GM21367 (cell line): ENCODE data around the gene ZNF814.
"Not testable (repeated sequence)": the region's sequence is repeated elsewhere in the genome, so short reads cannot be mapped to it uniquely, and the experiment has no call there.

Experiments used
- ATAC-seq: cut with Tn5 transposase; IDR thresholded peaks from one replicate; pipeline ENCODE4 v1.9.1; 2021; ENCODE audit not compliant: unreplicated experiment

ZNF814 gene

GRCh38 chr19:57819475-57820148 lies 69.2 kb downstream of the ZNF814 start:
- peak; percentile 72 for ATAC-seq

GRCh38 chr19:57818378-57818777 lies 70.5 kb downstream of the ZNF814 start:
- no peak for ATAC-seq

- no peak for ATAC-seq
These were observed 70.9 kb downstream of the ZNF814 start for GRCh38 chr19:57817976-57818375.

GRCh38 chr19:57816652-57817051 lies 72.2 kb downstream of the ZNF814 start:
- no peak for ATAC-seq

GRCh38 chr19:57815247-57816075 lies 73.4 kb downstream of the ZNF814 start:
- ATAC-seq, result no peak

GRCh38 chr19:57814505-57815246 lies 74.2 kb downstream of the ZNF814 start, which contains the start of gene ZNF552:
Gene ZNF552, minus strand, starts transcription at chr19:57814913. Its CDS starts 170 bp downstream, at chr19:57814743.
- peak; percentile 52 for ATAC-seq

GRCh38 chr19:57813919-57814504 lies 74.8 kb downstream of the ZNF814 start:
- ATAC-seq, result no peak

- ATAC-seq, result not testable (repeated sequence)
These were observed 75.6 kb downstream of the ZNF814 start for GRCh38 chr19:57812975-57813820.

- peak; percentile 38 for ATAC-seq
These were observed 76.6 kb downstream of the ZNF814 start for GRCh38 chr19:57812226-57812625.

GRCh38 chr19:57810410-57811295 lies 78.2 kb downstream of the ZNF814 start:
- not testable (repeated sequence) for ATAC-seq

- no peak for ATAC-seq
These were observed 81.3 kb downstream of the ZNF814 start for GRCh38 chr19:57807541-57807940.

- ATAC-seq, result no peak
These were observed 85.1 kb downstream of the ZNF814 start for GRCh38 chr19:57803594-57804325.

- no peak for ATAC-seq
These were observed 85.6 kb downstream of the ZNF814 start for GRCh38 chr19:57803265-57803593.

- no peak for ATAC-seq
These were observed 86.6 kb downstream of the ZNF814 start for GRCh38 chr19:57802269-57802668.

- no peak for ATAC-seq
These were observed 88.1 kb downstream of the ZNF814 start for GRCh38 chr19:57800696-57801095.
